ENCODE results near the gene FAXDC2. TPM values are rescaled to one million over a fixed set of nuclear protein-coding genes. Genes with fewer than 3 reads are reported as not detected.

The FAXDC2 gene
- total RNA-seq, 4 donors from 2014 or later, result 25.8 to 126 (median 29.1) TPM

GRCh38 chr5:154811239-154811638 lies 39.2 kb downstream of the FAXDC2 start:
- no peaks in the 10 kb centered on the region for H3K36me3 ChIP-seq
- no peaks in the 10 kb centered on the region for H3K9me3 ChIP-seq
- H3K27ac ChIP-seq, result no peak overlapping the region
- H3K27me3 ChIP-seq, result no peaks in the 10 kb centered on the region
- intact Hi-C loops (cut with DNase I; ENCODE audit: low total_unique reads), result loop anchor here (5.0 kb wide), 1 partner anchor 164 kb away; no protein-coding TSS in a partner anchor
- no peak overlapping the region for H3K4me3 ChIP-seq
- no peaks in the 10 kb centered on the region for H3K4me1 ChIP-seq
- no peak for TF ChIP-seq POLR2A (IDR thresholded peaks at IDR 0.05)
- no peak for TF ChIP-seq CTCF (IDR thresholded peaks at IDR 0.05)
- DNase-seq, result no peak

DNA sequence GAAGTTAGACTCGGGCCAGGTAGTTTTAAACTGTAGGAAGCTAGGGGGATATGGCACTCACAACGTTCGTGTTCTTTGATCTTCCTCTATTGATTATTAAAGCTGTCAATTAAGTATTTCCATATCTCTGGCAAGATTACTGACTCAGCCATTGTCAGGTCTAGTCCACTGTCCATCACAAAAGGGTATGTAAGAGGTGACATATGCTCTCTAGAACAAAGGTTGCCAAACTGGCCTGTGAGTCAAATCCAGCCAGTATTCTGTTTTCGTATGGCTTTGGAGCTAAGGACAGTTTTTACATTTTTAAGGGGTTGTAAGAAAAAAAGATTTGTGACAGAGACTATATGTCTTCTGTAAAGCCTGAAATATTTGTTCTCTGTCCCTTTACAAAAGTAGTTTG lies 44.2 kb downstream of the FAXDC2 start:
- no peak for TF ChIP-seq POLR2A (IDR thresholded peaks at IDR 0.05)
- no peak for TF ChIP-seq CTCF (IDR thresholded peaks at IDR 0.05)
- intact Hi-C loops (cut with DNase I; ENCODE audit: low total_unique reads), result no loop called here
- Histone ChIP-seq H3K27ac (no peak overlapping the region), H3K27me3 (no peaks in the 10 kb centered on the region), H3K4me3 (no peak overlapping the region), H3K9me3 (no peaks in the 10 kb centered on the region), H3K36me3 (no peaks in the 10 kb centered on the region), H3K4me1 (no peaks in the 10 kb centered on the region)
- DNase-seq, result no peak

DNA sequence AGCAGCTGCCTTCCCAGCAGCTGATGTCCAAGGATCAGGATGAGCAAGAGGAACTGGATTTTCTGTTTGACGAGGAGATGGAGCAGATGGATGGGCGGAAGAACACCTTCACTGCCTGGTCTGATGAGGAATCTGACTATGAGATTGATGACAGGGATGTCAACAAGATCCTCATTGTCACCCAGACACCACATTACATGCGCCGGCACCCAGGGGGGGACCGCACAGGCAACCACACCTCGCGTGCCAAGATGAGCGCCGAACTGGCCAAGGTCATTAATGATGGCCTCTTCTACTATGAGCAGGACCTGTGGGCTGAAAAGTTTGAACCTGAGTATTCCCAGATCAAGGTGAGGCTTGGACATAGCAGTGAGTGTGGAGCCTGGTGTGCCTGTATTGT lies 48.4 kb downstream of the FAXDC2 start:
- intact Hi-C loops (cut with DNase I; ENCODE audit: low total_unique reads), result no loop called here
- no peaks in the 10 kb centered on the region for H3K4me1 ChIP-seq
- TF ChIP-seq POLR2A (IDR thresholded peaks at IDR 0.05), result no peak
- TF ChIP-seq CTCF (IDR thresholded peaks at IDR 0.05), result no peak
- no peaks in the 10 kb centered on the region for H3K9me3 ChIP-seq
- H3K27ac ChIP-seq, result no peak overlapping the region
- DNase-seq, result no peak
- no peaks in the 10 kb centered on the region for H3K36me3 ChIP-seq
- H3K4me3 ChIP-seq, result no peak overlapping the region
- H3K27me3 ChIP-seq, result no peaks in the 10 kb centered on the region

- Histone ChIP-seq H3K36me3 (no peaks in the 10 kb centered on the region), H3K9me3 (no peaks in the 10 kb centered on the region), H3K27ac (no peak overlapping the region), H3K4me3 (no peak overlapping the region), H3K4me1 (no peaks in the 10 kb centered on the region), H3K27me3 (no peaks in the 10 kb centered on the region)
- intact Hi-C loops (cut with DNase I; ENCODE audit: low total_unique reads), result no loop called here
- no peak for DNase-seq
- TF ChIP-seq POLR2A (IDR thresholded peaks at IDR 0.05), result no peak
- no peak for TF ChIP-seq CTCF (IDR thresholded peaks at IDR 0.05)
These were observed 49.3 kb downstream of the FAXDC2 start for GRCh38 chr5:154801083-154801482.

GRCh38 chr5:154800582-154800981 lies 49.8 kb downstream of the FAXDC2 start:
- no peak for DNase-seq
- Histone ChIP-seq H3K27ac (no peak overlapping the region), H3K27me3 (no peaks in the 10 kb centered on the region), H3K4me3 (no peak overlapping the region), H3K4me1 (no peaks in the 10 kb centered on the region), H3K36me3 (no peaks in the 10 kb centered on the region), H3K9me3 (no peaks in the 10 kb centered on the region)
- intact Hi-C loops (cut with DNase I; ENCODE audit: low total_unique reads), result no loop called here
- TF ChIP-seq POLR2A (IDR thresholded peaks at IDR 0.05) (no peak), CTCF (IDR thresholded peaks at IDR 0.05) (no peak)

All from uterus (tissue), 4 donors.